ENCODE results near the gene MAPT.

GRCh38 chr17:45971698-45972141, 77.4 kb downstream of the MAPT start:
- TF ChIP-seq CTCF (conservative IDR thresholded peaks at IDR 0.05) (no peak), ZFX (IDR thresholded peaks at IDR 0.05) (no peak)
